ENCODE results near the gene FRMD4B. TPM values are rescaled to one million over a fixed set of nuclear protein-coding genes. Genes with fewer than 3 reads are reported as not detected.

FRMD4B gene
- total RNA-seq, 4 donors from 2014 or later, result 58.0 to 71.9 (median 63.4) TPM

GRCh38 chr3:69205385-69205784, 180.5 kb downstream of the FRMD4B start:
- 95 to 96% methylated on average over 1 of the region's 1 CpG for WGBS, 2 donors
- no peak overlapping the region for H3K4me3 ChIP-seq (ENCODE audit: low read depth, poor library complexity, severe bottlenecking)
- intact Hi-C loops (cut with DNase I; ENCODE audit: low total_unique reads), result no loop called here
- TF ChIP-seq POLR2A (IDR thresholded peaks at IDR 0.05), result no peak
- no peak for TF ChIP-seq CTCF (IDR thresholded peaks at IDR 0.05)
- no peak for DNase-seq (ENCODE audit: low spot score in 2 of 2)

- DNase-seq (ENCODE audit: low spot score in 2 of 2), result no peak
- no peak overlapping the region for H3K4me3 ChIP-seq (ENCODE audit: low read depth, poor library complexity, severe bottlenecking)
- WGBS, 2 donors, result 52 to 53% methylated on average over 8 of the region's 8 CpGs
- intact Hi-C loops (cut with DNase I; ENCODE audit: low total_unique reads), result no loop called here
- TF ChIP-seq CTCF (IDR thresholded peaks at IDR 0.05) (no peak), POLR2A (IDR thresholded peaks at IDR 0.05) (no peak)
Measured at GRCh38 chr3:69204315-69204957, 181.5 kb downstream of the FRMD4B start.

GRCh38 chr3:69203631-69204314, 182.1 kb downstream of the FRMD4B start:
- 59 to 76% methylated on average over 5 of the region's 5 CpGs for WGBS, 2 donors
- H3K4me3 ChIP-seq (ENCODE audit: low read depth, poor library complexity, severe bottlenecking), result no peak overlapping the region
- DNase-seq (ENCODE audit: low spot score in 2 of 2), result no peak
- intact Hi-C loops (cut with DNase I; ENCODE audit: low total_unique reads), result no loop called here
- TF ChIP-seq POLR2A (IDR thresholded peaks at IDR 0.05), result no peak

GRCh38 chr3:69201658-69202057, 184.2 kb downstream of the FRMD4B start:
- DNase-seq (ENCODE audit: low spot score in 2 of 2), result no peak
- 85 to 87% methylated on average over 10 of the region's 10 CpGs for WGBS, 2 donors
- intact Hi-C loops (cut with DNase I; ENCODE audit: low total_unique reads), result no loop called here
- no peak for TF ChIP-seq CTCF (IDR thresholded peaks at IDR 0.05)
- TF ChIP-seq POLR2A (IDR thresholded peaks at IDR 0.05), result no peak
- no peak overlapping the region for H3K4me3 ChIP-seq (ENCODE audit: low read depth, poor library complexity, severe bottlenecking)

GRCh38 chr3:69200384-69201068, 185.4 kb downstream of the FRMD4B start:
- intact Hi-C loops (cut with DNase I; ENCODE audit: low total_unique reads), result no loop called here
- TF ChIP-seq POLR2A (IDR thresholded peaks at IDR 0.05), result no peak
- no peak for TF ChIP-seq CTCF (IDR thresholded peaks at IDR 0.05)
- H3K4me3 ChIP-seq (ENCODE audit: low read depth, poor library complexity, severe bottlenecking), result no peak overlapping the region
- WGBS, 2 donors, result 37 to 46% methylated on average over 10 of the region's 10 CpGs
- peak in 1 of 2 donors; percentile 40 for DNase-seq (ENCODE audit: low spot score in 2 of 2)

GRCh38 chr3:69199942-69200341, 185.9 kb downstream of the FRMD4B start:
- no peak for TF ChIP-seq CTCF (IDR thresholded peaks at IDR 0.05)
- no peak for TF ChIP-seq POLR2A (IDR thresholded peaks at IDR 0.05)
- no peak for DNase-seq (ENCODE audit: low spot score in 2 of 2)
- WGBS, 2 donors, result 45 to 47% methylated on average over 6 of the region's 6 CpGs
- intact Hi-C loops (cut with DNase I; ENCODE audit: low total_unique reads), result no loop called here
- H3K4me3 ChIP-seq (ENCODE audit: low read depth, poor library complexity, severe bottlenecking), result no peak overlapping the region

Measured in lower leg skin (tissue), 4 donors.